ENCODE results near the gene SCARB1. TPM values are rescaled to one million over a fixed set of nuclear protein-coding genes. Genes with fewer than 3 reads are reported as not detected.
A peak's percentile ranks its signal among the peaks of the same experiment; 100 is the strongest.

The SCARB1 gene
- total RNA-seq, 1 experiment from 2014 or later, result 19.5 TPM

DNA sequence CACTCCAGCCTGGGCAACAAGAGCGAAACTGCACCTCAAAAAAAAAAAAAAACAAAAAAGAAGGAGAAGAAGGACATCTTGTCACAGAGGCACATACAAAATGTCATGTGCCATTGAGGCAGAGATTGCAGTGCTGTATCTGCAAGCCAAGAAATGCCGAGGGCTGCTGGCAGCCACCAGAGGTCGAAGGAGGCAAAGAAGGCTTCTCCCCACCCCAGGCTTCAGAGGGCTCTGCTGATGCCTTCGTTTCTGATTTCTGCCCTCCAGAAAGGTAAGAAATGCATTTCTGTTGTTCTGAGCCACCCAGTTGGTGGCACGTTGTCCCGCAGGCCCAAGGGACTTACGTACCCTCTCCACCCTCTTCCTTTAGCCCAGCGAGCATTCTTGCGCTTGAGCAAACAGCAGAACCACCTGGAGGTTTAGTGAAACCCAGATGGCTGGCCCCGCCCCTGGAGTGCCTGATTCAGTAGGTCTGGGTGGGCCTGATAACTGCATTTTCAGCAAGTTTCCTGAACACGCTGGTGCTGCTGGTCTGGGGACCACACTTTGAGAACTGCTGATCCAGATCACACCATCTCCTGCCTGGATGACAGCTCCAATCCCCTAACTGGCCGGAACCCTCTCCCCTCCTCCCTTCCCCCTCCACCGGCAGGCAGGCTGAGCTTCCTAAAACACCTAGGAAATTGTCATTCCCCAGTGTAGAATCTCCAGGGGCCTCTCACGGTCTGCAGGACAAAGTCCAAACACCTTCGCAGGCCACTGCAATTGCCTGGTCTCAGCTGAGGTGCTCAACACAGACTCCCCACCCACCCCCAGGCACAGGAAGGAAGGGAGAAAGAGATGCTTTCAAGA lies 21.1 kb upstream of the SCARB1 start:
- no peak for DNase-seq (ENCODE audit: low read depth)

DNA sequence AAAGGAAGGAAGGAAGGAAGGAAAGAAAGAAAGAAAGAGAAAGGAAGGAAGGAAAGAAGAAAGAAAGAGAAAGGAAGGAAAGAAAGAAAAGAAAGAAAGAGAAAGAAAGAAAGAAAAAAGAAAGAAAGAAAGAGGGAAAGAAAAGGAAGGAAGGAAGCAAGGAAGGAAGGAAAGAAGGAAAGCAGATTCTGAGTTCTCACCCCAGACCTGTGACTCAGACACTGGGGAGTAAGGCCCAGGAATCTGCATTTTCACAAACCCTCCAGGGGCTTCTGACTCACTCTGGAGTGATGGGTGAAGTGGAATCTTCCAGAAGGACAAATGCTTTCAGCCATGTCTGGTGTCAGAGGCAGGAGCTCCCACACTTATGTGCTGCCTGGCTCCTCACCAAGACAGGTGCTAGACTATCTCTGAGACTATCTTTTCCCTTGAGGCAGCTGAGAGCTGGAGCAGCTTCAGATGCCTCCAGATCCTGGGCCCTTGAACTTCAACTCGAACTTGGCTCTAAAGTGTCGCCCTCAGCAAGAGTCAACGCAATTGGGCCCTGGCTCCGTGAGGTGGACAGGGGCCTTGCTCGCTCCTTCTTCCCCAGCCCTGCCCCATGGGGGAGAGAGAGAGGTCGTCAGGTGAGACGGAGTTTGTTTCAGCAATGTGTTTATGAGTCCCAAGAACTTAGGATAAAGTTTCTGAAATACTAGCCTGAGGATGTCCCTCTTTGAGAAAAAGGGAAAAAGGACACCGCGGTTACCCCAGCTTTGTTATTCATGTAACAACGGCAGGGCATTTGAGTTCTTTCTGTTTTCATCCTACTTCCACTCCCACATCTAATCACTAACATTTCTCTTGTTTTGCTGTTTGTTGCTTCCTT lies 19.8 kb upstream of the SCARB1 start:
- no peak for DNase-seq (ENCODE audit: low read depth)

DNA sequence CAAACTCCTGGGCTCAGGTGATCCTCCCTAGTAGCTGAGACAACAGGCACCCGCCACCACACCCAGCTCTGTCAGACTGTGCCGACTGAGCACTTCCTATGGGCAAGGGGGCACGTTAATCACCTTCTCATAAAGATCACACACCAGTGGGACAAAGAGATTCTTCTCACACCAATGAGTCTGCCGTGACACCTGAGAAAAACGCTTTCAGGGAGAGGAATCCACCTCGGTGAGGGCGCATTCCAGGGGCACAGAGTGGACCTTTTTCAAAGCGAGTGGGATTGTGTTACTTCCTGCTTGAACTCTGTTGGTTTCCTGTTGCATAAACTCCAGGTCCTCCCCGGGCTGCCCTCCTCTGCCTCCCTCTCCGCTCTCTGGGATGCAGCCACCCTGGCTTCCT lies 17.5 kb upstream of the SCARB1 start:
- DNase-seq (ENCODE audit: low read depth), result no peak

DNA sequence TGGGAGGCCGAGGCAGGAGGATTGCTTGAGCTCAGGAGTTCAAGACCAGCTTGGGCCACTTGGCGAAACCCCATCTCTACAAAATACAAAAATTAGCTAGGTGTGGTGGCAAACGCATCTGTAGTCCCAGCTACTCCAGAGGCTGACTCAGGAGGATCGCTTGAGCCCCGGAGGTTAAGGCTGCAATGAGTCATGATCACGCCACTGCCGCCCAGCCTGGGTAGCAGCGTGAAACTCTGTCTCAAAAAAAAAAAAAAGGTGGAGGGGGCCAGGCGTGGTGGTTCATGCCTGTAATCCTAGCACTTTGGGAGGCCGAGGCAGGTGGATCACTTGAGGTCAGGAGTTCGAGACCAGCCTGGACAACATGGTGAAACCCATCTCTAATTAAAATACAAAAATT lies 16.7 kb upstream of the SCARB1 start:
- DNase-seq (ENCODE audit: low read depth), result peak; percentile 78

DNA sequence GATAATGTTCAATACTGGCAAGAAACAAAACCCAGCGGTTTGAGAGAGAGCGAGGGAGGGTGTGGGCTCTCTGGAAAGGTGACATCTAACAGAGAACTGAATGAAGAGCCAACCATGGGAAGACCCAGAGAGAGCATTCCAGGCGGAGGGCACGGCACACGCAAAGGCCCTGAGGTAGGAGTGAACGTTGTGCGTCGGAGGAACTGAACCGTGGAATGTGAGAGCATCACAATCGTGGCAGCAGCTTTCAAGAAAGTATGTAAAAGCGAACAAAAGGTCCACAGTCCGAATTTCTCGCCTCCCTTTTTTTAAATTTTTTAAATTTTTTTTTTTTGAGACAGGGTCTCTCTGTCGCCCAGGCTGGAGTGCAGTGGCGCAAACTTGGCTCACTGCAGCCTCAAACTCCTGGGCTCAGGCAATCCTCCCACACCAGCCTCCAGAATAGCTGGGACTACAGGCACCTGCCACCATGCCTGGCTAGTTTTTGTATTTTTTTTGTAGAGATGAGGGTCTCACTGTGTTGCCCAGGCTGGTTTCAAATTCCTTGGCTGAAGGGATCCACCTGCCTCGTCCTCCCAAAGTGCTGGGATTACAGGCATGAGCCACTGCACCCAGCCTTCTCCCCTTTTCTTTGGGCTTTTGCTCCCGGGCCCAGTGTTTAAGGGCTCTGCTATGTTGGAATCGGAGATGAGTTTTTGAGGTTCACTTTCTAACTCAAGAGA lies 15.3 kb upstream of the SCARB1 start:
- DNase-seq (ENCODE audit: low read depth), result no peak

DNA sequence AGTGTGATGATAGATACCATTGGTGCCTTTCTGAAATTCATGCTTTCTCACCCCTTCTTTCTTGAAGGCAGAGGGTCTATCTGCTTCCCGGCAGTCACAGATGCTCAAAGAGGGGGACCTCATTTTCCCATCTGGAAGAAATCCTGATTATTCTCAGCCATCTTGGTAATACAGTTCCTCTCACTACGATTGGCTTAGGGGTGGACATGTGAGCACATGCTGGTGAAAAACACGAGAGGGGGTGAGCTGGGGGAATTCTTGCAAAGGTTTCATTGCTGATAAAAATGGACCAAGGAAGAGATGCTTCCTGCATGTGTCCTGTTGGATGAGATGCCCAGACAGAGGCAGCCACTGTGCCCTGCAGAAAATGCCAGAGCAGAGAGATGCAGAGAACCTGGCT lies 13.8 kb upstream of the SCARB1 start:
- DNase-seq (ENCODE audit: low read depth), result no peak

DNA sequence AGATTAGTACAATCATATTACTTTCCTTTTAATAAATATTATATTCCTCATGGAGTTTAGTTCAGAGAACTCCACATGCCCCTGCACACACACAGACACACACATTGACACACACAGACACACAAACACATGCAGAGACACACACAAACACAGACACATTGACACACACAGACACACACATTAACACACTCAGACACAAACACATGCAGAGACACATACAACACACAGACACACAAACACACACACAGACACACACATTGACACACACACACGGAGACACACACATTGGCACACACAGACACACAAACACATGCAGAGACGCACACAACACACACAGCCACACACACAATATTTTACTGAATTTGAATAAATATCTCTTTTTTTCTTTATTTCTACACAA lies 12.5 kb upstream of the SCARB1 start:
- DNase-seq (ENCODE audit: low read depth), result no peak

DNA sequence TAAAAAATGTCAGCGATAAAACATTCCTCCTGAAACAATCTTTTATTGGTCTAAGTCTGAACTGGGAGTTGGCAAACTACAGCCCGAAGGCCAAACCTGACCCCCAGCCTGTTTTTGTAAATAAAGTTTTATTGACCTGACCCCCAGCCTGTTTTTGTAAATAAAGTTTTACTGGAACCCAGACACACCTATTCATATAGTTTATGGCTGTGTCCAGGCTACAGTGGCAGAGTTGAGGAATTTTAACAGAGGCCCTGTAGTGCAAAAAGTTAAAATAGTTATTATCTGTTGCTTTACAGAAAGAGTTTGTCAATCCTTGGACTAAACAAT lies 12.1 kb upstream of the SCARB1 start:
- no peak for DNase-seq (ENCODE audit: low read depth)

DNA sequence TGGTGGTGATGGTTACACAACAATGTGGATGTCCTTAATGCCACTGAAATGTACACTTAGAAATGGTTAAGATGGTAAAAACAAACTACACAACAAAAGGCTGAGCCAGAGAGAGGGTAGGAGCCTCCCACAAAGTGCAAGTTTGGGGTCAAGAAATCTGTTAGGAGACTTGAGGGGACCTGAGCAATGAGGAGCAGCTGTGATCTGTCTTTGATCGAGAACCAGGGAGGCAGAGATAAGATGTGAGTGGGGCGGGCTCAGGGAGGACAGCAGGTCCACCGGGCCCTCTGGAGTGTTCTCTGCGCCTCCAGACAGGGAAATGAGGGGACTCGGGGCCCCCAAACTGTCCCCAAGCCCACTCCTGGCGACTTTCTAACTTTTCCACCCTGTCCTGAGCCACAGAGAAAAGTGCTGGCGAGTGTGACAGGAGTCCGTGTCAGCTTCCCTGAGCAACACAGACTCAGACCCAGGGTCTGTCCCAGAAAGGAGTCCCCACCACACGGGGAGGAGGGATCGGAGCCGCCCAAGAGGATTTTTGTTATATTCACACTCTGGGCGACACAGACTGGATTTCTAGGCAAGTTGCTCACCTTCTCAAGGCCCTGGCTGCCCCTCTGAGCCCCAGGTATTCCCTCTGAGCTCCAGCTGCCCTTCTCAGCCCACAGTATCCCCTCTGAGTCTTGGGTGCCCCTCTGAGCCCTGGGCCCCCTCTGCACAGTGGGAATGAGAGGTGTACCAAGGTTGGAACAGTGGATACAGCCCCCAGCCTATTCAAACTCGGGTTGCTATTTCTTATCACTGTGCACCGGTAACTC lies 11.5 kb upstream of the SCARB1 start:
- DNase-seq (ENCODE audit: low read depth), result no peak

DNA sequence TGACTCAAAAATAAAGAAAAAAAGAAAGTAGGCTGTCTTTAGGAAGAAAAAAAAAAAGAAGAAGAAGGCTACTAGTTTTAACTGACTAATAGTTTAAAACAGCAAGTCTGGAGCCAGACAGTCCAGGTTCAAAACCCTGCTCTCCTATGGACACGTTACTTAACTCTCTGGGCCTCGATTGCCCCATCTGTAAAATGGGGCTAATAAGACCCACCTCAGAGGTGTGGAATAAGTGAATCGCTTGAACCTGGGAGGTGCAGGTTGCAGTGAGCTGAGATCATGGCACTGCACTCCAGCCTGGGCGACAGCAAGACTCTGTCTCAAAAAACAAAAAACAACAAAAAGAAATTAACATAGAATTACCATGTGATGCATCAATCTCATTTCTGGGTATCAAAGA lies 10.5 kb upstream of the SCARB1 start:
- no peak for DNase-seq (ENCODE audit: low read depth)

DNA sequence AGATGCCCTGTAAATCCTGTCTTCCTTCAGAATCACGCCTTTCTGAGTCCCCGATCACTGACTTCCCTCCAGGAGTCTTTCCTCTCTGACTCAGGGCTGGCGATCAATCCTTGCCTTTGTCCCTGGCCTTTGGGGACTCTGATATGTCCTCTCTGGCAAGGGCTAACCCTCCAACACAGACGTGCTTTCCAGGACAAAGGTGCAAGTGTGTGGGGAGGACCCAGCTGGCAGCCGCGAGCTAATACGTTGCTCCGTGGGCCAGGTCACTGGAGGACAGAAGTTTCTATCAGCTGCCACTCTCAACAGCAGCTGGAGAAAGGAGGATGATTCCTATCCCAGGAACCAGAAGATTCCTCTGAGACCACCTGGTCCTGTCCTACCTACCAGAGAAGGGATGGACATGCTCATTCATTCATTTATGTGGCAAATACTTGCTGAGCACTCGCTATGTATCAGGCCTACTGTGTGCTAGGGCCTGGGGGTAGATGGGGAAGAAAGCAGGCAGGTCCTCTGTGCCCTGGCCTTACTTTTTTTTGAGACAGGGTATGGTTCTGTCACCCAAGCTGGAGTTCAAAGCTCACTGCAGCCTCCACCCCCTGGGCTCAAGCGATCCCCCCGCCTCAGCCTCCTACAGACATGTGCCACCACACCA lies 8.5 kb upstream of the SCARB1 start:
- no peak for DNase-seq (ENCODE audit: low read depth)

DNA sequence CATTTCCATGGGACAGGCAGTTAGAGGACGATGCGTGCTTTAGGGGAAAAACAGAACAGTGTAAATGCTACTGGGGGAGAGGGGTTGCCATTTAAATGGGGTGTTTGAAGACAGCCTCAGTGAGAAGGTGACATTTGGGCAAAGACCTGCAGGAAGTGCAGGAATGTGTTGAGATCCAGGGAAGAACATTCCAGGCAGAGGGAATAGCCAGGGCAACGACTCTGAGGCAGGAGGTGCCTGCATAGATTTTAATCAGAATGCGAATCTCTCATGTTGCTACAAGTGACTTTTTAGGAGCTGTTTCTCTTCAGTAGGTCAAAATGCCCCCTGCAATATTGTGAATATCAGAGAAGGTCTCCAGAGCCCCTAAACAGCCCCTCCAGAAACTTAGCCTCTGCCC lies 7.6 kb upstream of the SCARB1 start:
- no peak for DNase-seq (ENCODE audit: low read depth)

DNA sequence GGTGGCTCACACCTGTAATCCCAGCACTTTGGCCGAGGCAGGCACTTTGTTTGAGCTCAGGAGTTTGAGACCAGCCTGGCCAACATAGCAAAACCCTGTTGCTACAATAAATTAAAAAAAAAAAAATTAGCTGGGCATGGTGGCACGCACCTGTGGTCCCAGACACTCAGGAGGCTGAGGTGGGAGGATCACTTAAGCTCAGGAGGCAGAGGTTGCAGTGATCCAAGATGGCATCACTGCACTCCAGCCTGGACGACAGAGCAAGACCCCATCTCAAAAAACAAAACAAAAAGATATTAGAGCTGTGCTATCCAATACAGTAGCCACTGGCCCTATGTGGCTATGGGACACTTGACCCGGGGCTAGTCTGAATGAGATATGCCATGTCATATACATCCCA lies 6.9 kb upstream of the SCARB1 start:
- DNase-seq (ENCODE audit: low read depth), result no peak

DNA sequence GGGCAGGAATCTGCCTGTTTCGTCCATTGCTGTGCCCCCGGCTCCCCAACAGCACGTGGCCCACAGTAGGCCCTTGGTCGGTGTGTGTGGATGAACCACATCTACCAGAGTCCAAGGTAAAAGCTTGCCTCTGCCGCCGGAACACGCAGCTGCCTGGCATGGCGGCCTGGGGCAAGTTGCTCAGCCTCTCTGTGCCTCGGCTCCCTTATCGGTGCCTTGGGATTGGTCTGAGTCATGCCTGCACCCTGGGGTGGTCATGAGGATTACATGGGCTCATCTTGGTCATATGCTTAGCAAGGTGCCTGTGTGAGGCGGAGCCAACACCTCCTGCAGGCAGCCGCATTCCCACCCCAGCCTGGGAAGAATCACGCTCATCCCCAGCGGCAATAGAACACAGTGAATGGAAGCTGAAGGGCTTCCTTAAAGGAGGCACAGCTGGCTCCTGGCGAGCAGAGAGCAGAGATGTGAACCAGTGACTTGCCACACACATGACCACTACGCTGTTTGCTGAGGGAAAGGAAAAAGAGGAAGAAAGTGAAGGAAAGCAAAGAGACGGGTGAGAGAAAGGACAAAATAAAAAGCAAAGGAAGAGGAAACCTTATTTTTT lies 5.5 kb upstream of the SCARB1 start:
- DNase-seq (ENCODE audit: low read depth), result no peak

DNA sequence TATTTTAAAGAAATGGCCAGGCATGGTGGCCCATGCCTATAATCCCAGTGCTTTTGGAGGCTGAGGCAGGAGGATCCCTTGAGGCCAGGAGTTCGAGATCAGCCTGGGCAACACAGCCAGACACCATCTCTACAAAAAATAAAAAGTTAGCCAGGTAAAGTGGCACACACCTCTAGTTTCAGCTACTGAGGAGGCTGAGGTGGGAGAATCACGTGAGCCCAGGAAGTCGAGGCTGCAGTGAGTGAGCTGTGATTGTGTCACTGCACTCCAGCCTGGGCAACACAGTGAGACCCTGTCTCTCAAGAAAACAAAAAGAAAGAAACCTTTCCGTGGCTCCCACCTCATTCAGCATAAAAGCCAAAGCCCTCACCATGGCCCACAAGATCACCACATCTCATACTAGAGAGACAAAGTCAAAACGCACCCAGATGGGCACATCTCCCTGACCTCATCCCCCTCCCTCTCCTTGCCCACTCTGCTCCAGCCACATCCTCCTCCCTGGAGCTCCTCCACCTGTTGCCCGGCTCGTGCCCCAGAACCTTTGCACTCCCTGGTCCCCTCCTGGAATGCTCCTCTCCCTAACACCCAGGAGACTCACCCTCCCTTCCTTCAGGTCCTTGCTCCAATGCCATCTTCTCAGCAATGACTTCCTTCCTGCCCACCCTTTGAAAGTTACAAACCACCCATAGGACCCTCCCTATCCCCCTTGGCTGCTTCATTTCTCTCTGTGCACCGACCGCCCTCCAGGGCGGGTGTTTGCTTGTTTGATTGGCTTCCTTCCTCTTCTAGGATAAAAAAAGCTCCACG lies 4.8 kb upstream of the SCARB1 start:
- DNase-seq (ENCODE audit: low read depth), result no peak

DNA sequence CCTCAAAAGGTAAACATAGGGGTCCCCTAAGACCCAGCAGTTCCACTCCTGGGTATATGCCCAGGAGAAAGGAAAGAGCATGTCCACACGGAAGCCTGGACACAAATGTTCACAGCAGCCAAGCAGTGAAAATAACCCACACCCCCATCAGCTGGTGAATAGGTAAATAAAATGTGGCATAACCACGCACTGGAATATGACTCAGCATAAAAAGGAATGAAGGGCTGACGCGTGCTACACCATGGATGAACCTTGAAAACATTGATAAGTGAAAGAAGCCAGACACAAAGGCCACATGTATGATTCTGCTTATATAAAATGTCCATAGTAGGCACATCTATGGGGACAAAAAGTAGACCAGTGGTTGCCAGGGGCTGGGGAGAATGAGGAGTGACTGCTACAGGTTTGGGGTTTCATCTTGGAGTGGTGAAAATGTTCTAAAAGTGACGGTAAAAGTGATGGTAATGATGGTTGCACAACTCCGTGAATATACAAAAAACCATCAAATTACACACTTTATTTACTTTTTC lies 3.8 kb upstream of the SCARB1 start:
- DNase-seq (ENCODE audit: low read depth), result peak; percentile 54

DNA sequence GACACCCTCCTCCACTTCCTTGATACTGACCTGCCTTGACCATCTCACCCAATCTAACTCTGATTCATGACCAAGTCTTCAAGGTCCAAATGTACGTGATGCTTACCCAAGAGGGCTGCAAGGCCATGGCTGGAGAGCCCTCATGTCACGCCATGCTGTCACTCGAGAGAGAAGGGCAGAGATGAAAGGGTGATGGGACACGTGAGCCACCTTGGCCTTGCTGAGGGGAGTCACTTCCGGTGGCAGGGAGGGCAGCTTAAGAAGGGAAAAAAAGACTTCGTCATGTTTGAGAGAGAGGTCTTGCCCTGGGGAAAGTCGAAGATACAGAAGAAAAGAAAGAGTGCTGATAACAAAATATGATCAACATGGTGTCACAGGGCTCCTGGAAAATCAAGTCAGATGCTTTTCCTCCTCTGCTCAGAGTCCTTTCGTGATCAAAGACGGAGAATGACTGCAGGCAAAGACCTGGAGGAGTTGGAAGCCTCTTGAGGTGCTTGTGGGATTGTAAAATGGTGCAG lies 3.3 kb upstream of the SCARB1 start:
- no peak for DNase-seq (ENCODE audit: low read depth)

DNA sequence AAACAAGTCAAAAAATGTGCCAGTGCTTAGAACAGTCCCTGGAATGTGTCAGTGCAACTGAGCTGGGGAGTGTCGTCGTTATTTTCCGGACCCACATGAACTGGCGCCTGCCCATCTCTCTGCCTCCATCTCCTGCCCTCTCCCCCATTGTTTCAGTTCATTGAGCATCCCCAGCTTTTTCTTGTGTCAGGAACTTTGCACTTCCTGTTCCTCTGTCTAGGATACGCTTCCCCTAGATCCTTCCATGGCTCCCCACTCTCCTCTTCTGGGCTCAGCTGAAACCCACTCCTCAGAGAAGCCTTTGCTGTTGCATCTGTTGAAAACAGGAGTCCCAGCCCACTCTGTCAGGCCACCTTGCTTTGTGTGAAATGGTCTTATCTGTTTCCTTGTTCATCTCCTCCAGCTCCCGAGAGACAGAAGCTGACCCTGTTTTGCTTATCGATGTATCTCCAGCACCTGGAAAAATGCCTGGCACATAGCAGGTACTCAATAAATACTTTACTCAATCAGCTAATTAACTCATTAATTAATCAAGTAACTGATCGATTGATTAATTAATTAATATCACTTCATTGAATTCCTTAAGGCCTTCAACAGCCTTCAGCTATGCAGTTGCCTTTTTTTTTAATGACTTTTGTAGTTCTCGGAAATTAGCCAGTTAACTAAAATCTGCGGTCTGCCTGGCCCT lies 2.7 kb upstream of the SCARB1 start:
- DNase-seq (ENCODE audit: low read depth), result no peak
